ENCODE results near the gene IL1R2. TPM values are rescaled to one million over a fixed set of nuclear protein-coding genes. Genes with fewer than 3 reads are reported as not detected.

The IL1R2 gene
- total and polyA plus RNA-seq, 2 donors from 2014 or later, result 11.2 to 20.0 TPM

- DNase-seq, result no peak
- H3K27me3 ChIP-seq (ENCODE audit: control insufficient read depth, insufficient read depth, low read length), result no peaks in the 10 kb centered on the region
- no peaks in the 10 kb centered on the region for H3K9me3 ChIP-seq (ENCODE audit: control insufficient read depth in 2 of 3, insufficient read depth in 1 of 3, low read length in 3 of 3)
- no peak for FAIRE-seq
- H3K36me3 ChIP-seq (ENCODE audit: control insufficient read depth in 2 of 3, insufficient read depth in 3 of 3, low read length in 3 of 3), result no peaks in the 10 kb centered on the region
- H3K9ac ChIP-seq (ENCODE audit: low read length in 3 of 3), result no peak overlapping the region
- H3K27ac ChIP-seq (ENCODE audit: low read depth in 2 of 2, low read length in 2 of 2), result no peak overlapping the region
- intact Hi-C loops (cut with DNase I), result loop anchor here (10.0 kb wide), 2 partner anchors 126 to 206 kb away; no protein-coding TSS in a partner anchor
- H3K4me1 ChIP-seq (ENCODE audit: control insufficient read depth in 2 of 3, insufficient read depth in 2 of 3, low read depth in 1 of 3, low read length in 3 of 3), result peaks cover 4 to 18% (median 13%) of the 10 kb centered on the region in 3 donors
- H3K4me3 ChIP-seq (ENCODE audit: low read length in 3 of 3), result no peak overlapping the region
- TF ChIP-seq, protein P1, sequence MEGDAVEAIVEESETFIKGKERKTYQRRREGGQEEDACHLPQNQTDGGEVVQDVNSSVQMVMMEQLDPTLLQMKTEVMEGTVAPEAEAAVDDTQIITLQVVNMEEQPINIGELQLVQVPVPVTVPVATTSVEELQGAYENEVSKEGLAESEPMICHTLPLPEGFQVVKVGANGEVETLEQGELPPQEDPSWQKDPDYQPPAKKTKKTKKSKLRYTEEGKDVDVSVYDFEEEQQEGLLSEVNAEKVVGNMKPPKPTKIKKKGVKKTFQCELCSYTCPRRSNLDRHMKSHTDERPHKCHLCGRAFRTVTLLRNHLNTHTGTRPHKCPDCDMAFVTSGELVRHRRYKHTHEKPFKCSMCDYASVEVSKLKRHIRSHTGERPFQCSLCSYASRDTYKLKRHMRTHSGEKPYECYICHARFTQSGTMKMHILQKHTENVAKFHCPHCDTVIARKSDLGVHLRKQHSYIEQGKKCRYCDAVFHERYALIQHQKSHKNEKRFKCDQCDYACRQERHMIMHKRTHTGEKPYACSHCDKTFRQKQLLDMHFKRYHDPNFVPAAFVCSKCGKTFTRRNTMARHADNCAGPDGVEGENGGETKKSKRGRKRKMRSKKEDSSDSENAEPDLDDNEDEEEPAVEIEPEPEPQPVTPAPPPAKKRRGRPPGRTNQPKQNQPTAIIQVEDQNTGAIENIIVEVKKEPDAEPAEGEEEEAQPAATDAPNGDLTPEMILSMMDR (IDR thresholded peaks at IDR 0.05; ENCODE audit: borderline replicate concordance, extremely low read depth, insufficient read depth), result no peak
Observed at GRCh38 chr2:102028470-102028869, 36.7 kb downstream of the IL1R2 start.

- H3K9me3 ChIP-seq (ENCODE audit: control insufficient read depth in 2 of 3, insufficient read depth in 1 of 3, low read length in 3 of 3), result no peaks in the 10 kb centered on the region
- H3K27ac ChIP-seq (ENCODE audit: low read depth in 2 of 2, low read length in 2 of 2), result no peak overlapping the region
- no peak overlapping the region for H3K9ac ChIP-seq (ENCODE audit: low read length in 3 of 3)
- no peaks in the 10 kb centered on the region for H3K27me3 ChIP-seq (ENCODE audit: control insufficient read depth, insufficient read depth, low read length)
- FAIRE-seq, result no peak
- intact Hi-C loops (cut with DNase I), result loop anchor here (10.0 kb wide), 2 partner anchors 125 to 205 kb away; no protein-coding TSS in a partner anchor
- TF ChIP-seq, protein P1 (IDR thresholded peaks at IDR 0.05; ENCODE audit: borderline replicate concordance, extremely low read depth, insufficient read depth), result no peak
- DNase-seq, result no peak
- peaks cover 4 to 22% (median 19%) of the 10 kb centered on the region in 3 donors for H3K4me1 ChIP-seq (ENCODE audit: control insufficient read depth in 2 of 3, insufficient read depth in 2 of 3, low read depth in 1 of 3, low read length in 3 of 3)
- no peaks in the 10 kb centered on the region for H3K36me3 ChIP-seq (ENCODE audit: control insufficient read depth in 2 of 3, insufficient read depth in 3 of 3, low read length in 3 of 3)
- no peak overlapping the region for H3K4me3 ChIP-seq (ENCODE audit: low read length in 3 of 3)
Observed at GRCh38 chr2:102029405-102029804, 37.6 kb downstream of the IL1R2 start.

DNA sequence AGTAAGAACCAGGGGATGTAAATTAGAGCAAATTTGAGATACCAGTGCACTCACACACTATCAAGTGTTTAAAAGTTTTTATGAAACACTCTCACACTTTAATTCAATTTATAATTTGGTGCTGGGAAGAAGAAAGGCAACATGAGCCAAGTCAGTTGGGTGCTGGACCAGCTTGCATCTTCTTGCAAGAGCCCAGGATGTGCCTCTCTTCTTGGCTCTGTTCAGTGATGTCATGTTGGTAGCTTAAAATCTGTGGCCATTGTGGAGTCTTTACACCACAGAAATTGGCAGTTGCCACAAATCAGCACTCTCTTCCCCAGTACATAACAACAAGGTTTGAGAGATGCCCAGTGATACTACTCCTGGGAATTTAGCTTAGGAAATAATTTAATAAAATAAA is 38.2 kb downstream of the IL1R2 start:
- Histone ChIP-seq H3K27ac (ENCODE audit: low read depth in 2 of 2, low read length in 2 of 2) (no peak overlapping the region), H3K4me3 (ENCODE audit: low read length in 3 of 3) (no peak overlapping the region), H3K9me3 (ENCODE audit: control insufficient read depth in 2 of 3, insufficient read depth in 1 of 3, low read length in 3 of 3) (no peaks in the 10 kb centered on the region), H3K9ac (ENCODE audit: low read length in 3 of 3) (no peak overlapping the region), H3K27me3 (ENCODE audit: control insufficient read depth, insufficient read depth, low read length) (no peaks in the 10 kb centered on the region), H3K4me1 (ENCODE audit: control insufficient read depth in 2 of 3, insufficient read depth in 2 of 3, low read depth in 1 of 3, low read length in 3 of 3) (peaks cover 4 to 23% (median 23%) of the 10 kb centered on the region in 3 donors), H3K36me3 (ENCODE audit: control insufficient read depth in 2 of 3, insufficient read depth in 3 of 3, low read length in 3 of 3) (no peaks in the 10 kb centered on the region)
- TF ChIP-seq, protein P1 (IDR thresholded peaks at IDR 0.05; ENCODE audit: borderline replicate concordance, extremely low read depth, insufficient read depth), result no peak
- DNase-seq (no peak), FAIRE-seq (no peak)
- intact Hi-C loops (cut with DNase I), result loop anchor here (10.0 kb wide), 2 partner anchors 125 to 205 kb away; no protein-coding TSS in a partner anchor

DNA sequence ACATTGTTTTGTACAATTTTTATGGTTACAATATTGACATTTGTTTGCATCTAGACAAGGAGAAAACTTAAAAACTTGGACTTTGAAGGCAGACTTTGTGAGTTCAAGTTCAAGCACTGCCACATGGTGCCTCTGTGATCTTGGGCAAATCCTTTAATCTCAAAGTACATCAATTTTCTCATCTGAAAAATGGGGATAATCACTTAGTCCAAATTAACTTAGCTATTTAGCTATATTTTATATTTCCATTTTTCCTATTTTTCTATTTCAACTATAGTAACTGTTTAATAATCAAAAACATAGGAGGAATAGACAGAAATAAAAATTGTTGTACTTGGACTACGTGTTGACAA is 38.7 kb downstream of the IL1R2 start:
- intact Hi-C loops (cut with DNase I), result no loop called here

More for the DNA sequence above, 38.7 kb downstream of the IL1R2 start:
- H3K36me3 ChIP-seq (ENCODE audit: control insufficient read depth in 2 of 3, insufficient read depth in 3 of 3, low read length in 3 of 3), result no peaks in the 10 kb centered on the region
- DNase-seq (no peak), FAIRE-seq (no peak)
- no peaks in the 10 kb centered on the region for H3K27me3 ChIP-seq (ENCODE audit: control insufficient read depth, insufficient read depth, low read length)
- H3K27ac ChIP-seq (ENCODE audit: low read depth in 2 of 2, low read length in 2 of 2), result no peak overlapping the region
- TF ChIP-seq, protein P1 (IDR thresholded peaks at IDR 0.05; ENCODE audit: borderline replicate concordance, extremely low read depth, insufficient read depth), result no peak
- H3K9ac ChIP-seq (ENCODE audit: low read length in 3 of 3), result no peak overlapping the region
- H3K4me3 ChIP-seq (ENCODE audit: low read length in 3 of 3), result no peak overlapping the region
- peaks cover 4 to 23% (median 23%) of the 10 kb centered on the region in 3 donors for H3K4me1 ChIP-seq (ENCODE audit: control insufficient read depth in 2 of 3, insufficient read depth in 2 of 3, low read depth in 1 of 3, low read length in 3 of 3)
- no peaks in the 10 kb centered on the region for H3K9me3 ChIP-seq (ENCODE audit: control insufficient read depth in 2 of 3, insufficient read depth in 1 of 3, low read length in 3 of 3)

Data from kidney (tissue), 14 donors.